Measurements from ENCODE around the gene HPD. TPM values are rescaled to one million over a fixed set of nuclear protein-coding genes. Genes with fewer than 3 reads are reported as not detected.
A peak's percentile ranks its signal among the peaks of the same experiment; 100 is the strongest.

The HPD gene
- total RNA-seq, 1 experiment from 2014 or later, result not detected

DNA sequence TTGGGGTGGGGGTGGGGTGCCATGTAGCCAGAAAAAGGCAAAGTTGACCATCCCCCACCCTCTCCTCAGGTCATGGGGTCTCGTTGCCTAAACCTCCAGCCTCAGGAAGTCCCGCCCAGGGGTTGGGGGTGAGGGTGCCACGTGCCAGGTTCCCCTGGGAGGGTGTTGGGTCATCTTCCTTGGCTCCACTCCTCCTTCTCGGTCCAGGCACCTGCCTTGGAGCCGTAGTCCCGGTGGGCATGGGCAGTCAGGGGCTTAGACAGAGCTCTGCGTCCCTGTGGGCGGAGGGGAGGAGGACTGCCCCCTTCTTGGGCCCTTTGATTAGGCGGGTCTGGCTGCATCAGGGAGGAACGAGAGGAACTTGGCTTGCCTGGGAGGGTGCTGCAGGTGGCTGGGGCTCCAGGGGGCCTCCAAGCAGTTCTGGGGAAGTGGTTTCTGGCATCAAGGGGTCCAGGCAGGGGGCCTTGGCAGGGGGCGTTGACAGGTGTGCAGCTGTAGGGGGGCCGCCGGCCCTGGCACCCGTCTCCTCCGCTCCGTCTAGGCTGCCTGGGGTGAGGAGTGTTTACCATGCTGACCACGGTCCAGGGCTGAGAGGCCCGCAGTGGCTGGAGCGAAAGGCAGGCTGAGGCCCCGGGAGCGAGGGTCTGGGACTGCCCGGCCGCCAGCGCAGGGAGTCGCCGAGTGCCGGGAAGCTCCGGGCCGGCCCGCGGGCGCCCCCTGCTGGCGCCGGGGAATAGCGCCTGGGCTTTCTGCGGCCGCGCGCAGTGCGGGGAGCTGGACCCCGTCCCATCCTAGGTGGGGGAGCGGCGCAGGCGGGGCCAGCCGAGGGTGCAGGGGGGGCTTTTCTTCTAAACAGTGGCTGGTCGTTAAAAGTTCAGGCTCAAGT lies 47.0 kb downstream of the HPD start:
- peak; percentile 65 for DNase-seq (ENCODE audit: low read depth)

DNA sequence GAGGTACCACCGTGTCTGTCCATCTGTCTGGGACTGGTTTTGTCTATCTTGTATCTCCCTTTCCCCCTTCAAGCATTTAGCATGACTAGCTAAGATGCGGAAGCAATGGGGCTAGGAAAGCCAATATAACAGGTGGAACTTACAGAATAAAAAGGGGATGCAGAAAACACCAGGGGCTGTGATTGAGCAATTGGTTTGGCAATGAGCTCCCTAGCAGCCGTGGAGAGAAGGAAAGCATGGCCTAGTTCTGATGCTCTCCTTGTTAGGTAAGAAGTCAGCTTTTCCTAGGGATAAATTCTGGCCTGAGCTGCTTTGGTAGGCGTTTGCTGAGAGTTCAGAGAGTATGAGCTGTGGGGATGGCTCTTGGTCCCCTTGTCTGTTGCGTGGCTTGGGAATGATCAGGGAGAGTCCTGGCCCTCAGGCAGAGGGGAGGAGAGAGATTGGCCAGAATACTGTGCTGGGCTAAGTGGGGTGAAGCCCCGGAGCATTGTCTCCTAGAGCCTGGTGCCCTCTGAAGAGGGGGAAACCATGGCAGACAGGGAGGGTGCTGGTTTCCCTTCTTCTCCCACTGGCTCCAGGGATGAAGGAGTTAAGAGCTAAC lies 47.7 kb downstream of the HPD start:
- no peak for DNase-seq (ENCODE audit: low read depth)

DNA sequence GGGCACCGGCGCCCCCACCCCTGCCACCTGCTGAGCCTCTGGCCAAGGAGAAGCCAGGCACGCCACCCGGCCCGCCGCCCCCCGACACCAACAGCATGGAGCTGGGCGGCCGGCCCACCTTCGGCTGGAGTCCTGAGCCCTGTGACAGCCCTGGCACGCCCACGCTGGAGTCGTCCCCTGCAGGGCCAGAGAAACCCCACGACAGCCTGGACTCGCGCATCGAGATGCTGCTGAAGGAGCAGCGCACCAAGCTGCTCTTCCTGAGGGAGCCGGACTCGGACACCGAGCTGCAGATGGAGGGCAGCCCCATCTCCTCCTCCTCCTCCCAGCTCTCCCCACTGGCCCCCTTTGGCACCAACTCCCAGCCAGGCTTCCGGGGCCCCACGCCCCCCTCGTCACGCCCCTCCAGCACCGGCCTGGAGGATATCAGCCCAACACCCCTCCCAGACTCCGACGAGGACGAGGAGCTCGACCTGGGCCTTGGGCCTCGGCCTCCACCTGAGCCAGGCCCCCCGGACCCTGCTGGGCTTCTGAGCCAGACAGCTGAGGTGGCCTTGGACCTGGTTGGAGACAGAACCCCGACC lies 48.3 kb downstream of the HPD start:
- no peak for DNase-seq (ENCODE audit: low read depth)

DNA sequence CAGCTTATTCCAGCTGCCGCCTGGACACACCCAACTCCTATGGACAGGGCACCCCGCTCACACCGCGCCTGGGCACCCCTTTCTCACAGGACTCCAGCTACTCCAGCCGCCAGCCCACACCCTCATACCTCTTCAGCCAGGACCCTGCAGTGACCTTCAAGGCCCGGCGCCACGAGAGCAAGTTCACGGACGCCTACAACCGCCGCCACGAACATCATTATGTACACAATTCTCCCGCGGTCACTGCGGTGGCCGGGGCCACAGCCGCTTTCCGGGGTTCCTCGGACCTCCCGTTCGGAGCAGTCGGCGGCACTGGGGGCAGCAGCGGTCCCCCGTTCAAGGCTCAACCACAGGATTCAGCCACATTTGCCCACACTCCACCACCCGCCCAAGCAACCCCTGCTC lies 48.9 kb downstream of the HPD start:
- no peak for DNase-seq (ENCODE audit: low read depth)

DNA sequence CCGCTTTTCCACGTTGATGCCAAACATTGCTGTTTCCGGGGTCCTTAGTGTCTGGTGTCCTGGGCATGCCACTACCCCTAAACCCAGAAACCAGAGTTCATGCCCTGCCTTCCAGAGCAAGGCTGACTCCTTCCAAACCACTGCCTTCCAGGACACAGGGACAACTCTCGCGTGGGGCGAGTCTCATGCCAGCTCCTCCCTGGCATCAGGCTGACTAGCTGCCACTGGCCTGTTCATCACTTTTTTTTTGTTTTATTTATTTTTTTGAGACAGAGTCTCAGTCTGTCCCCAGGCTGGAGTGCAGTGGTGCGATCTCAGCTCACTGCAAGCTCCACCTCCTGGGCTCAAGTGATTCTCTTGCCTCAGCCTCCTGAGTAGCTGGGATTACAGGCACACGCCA lies 50.0 kb downstream of the HPD start:
- no peak for DNase-seq (ENCODE audit: low read depth)

DNA sequence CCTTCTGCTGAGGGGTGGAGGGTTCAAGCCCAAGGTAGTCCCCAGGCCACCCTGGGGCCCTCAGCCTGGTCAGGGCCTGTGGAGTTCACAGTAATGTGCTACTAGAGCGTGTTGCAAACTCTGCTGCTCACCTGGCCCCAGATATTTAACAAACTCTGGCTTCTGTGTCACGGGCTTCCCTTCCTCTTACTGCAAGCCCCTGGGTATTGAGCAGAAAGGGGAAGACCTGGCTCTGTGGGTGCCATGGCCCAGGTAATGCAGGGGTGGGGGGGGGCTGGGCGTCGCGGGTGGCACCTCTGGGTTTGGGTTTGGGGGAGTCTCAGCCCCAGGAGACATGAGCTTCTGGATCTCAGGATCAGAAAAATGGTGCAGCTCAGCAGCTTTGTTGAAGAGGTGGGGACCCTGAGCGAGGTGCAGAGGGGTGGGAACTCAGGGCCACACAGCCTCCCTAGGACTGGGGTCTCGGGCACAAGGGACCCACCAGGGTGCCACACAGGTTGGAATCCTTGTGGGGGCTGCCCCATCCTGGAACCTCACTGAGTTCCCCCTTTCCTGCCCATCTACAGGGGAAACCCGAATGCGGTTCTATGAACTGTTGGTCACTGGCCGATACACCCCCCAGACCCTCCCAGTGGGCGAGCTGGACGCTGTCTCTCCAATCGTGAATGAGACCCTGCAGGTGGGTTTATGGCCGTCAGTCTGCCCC lies 50.9 kb downstream of the HPD start:
- no peak for DNase-seq (ENCODE audit: low read depth)

DNA sequence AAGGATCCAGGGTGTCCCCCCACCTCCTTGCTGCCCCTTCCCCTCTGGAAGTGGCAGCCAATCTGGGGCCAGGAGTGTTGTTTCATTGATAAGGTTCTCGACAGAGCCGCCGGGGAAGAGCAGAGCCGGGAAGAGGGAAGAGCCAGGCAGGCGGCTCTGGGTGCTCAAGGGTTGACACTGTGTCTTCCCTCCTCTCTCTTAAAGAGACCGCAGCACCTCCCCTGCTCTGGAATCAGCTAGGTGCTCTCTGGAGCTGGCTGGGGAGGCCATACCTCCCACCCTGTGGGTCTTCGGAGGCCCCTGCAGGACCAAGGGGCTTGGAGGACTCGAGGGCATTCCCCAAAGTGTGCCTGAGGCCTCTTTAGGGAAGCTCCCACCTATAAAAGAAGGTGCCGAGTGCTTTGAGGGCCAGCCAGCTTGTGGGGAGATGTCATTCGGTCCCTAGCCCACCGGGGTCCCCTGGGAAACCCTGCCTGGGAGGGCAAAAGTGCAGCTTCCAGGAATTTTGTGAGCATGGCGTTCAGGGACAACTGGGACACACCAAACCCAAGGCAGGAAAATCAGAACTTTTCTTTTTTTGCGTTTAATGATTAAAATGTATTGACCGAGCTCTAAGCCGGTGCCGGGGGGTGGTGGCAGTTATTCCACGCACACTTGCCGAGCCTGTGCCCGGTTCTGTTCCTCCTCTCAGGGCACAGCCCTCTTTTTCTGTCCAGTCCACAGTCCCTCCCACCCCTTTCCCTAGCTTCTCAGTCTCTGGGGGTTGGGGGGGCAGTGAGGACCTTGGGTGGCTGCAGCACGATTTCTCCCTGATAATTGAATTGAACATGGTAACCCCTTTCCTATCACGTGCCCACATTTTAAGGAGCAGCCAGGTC lies 51.9 kb downstream of the HPD start:
- no peak for DNase-seq (ENCODE audit: low read depth)

DNA sequence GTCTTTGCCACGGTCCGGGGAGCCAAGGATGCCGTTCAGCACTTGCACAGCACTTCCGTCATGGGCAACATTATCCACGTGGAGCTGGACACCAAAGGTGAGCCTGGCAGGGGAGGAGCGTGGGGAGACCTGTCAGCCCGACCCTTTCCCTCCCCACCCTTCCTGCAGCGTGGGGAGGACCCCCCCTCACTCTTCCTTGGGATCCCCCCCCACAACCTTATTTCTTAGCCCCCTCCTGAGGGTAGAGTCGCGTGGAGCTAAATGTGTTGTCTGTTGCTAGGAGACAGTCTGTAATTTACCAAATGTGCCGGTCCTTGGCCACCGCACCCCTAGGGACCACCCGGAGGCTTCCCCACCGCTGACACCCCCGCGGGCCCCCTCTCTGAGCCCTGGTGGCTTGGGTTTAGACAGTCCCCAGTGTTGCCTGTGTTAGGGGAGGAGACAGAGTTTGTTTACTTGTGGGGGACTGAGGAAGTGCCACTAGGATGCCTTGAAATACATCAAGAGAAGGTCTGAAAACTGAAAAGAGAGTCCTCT lies 52.6 kb downstream of the HPD start:
- no peak for DNase-seq (ENCODE audit: low read depth)

DNA sequence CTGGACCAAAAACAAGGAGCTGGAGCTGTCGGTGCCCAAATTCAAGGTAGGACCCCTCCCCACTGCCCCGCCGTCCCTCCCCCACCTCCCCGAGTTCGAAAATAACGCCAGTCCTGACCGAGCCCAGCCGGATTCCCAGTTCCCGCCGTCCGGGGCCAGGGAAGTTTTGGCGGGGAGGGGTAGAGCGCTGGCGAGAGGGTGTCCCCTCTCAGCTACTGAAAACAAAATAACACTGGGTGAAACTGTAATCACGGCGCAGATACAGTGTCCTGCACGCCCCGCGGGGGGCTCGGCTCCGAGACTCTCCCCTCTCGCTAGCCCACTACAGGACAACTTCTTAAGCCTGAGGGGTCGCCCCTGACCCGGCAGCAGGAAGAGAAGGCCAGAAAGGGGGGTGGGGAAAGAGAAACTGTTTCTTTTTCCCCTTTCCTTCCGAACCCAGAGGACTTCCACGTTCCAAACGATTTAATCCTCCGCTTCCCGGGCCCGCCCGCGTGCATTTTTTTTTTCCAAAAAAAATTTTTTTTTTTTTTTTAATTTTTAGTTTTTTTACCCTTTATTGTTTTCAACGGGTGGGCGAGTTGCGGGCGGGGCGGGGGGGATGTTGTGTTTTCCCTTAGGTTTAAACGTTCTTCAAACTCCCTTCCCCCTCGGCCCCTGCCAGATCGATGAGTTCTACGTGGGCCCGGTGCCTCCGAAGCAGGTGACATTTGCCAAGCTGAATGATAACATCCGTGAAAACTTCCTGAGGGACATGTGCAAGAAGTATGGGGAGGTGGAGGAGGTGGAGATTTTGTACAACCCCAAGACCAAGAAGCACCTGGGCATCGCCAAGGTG lies 53.3 kb downstream of the HPD start:
- no peak for DNase-seq (ENCODE audit: low read depth)

DNA sequence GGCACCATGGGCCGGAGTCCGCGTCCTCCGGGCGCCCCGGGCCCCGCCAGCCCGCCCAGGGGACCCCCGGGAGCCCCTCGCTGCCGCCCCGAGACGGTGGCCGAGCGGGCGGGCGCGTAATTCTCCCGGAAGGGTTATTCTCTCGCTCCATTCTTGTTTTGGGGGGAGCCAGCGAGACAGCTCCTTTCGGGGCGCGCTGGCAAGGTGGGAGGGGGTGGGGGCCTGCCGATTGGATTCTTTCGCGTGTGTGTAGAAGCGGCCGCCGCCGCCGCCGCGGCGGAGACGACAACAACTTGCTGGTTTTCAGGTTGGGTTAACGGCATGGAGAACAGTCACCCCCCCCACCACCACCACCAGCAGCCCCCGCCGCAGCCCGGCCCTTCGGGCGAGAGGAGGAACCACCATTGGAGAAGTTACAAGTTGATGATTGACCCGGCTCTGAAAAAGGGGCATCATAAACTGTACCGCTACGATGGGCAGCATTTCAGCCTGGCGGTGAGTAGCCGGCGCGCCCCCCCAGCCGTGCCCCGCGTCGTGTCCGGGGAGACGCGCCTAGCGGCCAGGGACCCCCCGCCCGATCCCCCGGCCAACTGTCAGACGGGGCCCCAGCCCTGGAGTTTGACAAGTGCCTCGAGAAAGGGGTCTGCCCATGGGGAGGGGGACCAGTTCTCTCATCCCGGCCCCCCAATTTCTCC lies 54.1 kb downstream of the HPD start:
- DNase-seq (ENCODE audit: low read depth), result no peak

DNA sequence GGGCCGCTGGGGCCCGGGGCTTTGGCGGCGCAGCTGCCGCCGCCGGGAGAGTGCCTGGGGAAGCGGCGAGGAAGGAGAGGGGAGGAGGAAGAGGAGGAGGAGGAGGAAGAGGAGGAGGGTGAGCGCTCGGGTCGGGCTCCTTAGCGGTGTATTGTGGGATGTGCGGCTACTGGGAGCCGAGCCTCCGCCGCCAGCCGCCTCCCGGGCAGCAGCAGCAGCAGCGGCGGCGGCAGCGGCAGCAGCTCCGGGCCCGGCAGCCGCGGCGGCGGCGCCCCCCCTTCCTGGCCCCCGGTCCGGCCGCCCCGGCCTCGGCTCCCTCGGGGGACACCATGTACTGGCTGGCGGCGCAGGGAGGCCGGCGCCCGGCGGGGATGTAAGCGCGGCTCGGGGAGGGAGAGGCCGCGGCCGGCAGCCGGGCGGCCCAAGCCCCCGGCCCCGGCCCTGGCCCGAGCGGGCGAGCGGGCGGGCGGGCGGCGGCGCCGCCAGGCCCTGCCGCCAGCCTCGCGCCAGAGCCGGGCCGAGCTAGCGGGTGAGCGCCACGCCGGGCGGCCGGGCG lies 54.7 kb downstream of the HPD start, which contains the start of gene SETD1B:
Gene SETD1B (plus strand): TSS at position 149 of the 556 bp plus-strand sequence. CDS start 729 bp downstream, outside the sequence.
- peak; percentile 58 for DNase-seq (ENCODE audit: low read depth)

DNA sequence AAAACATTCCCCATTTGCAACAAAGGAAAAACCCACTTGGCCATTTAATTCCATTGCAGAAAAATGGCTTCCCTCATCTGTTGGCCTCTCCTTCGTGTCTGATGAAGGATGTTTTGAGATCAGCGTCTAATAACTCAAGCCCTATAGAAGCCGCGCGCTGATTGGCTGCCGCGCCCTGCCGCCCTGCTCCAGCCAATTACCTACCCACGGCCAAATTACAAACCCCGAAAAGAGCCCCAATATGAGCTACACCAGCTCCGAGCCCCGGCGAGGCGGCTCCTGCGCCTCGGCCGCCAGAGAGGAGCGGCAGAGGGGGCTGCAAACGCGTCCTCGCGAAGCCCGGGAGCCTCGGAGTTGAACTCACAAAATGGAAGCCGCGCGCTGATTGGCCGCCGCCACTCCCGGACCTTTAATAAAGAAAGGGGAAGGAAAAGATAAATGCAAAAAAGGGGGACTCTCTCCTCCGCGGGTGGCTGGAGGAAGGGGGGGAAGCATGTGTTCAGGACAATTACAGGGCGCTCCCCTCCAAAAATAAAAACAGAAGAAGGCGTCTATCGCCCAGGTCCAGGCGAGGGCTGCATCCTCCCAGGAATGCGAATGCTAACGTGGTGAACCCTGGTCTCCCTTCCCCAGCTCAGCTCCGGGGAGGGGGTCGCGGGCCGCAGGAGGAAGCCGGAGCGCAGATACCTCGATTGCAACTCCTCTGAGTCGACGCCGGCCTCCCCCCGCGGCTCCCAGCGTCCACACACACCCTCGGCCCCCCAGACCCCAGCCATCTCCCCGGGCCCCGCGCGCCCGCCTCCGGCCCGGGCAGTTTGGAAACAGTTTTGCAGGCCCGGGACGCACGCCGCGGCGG lies 55.6 kb downstream of the HPD start:
- DNase-seq (ENCODE audit: low read depth), result peak; percentile 94

DNA sequence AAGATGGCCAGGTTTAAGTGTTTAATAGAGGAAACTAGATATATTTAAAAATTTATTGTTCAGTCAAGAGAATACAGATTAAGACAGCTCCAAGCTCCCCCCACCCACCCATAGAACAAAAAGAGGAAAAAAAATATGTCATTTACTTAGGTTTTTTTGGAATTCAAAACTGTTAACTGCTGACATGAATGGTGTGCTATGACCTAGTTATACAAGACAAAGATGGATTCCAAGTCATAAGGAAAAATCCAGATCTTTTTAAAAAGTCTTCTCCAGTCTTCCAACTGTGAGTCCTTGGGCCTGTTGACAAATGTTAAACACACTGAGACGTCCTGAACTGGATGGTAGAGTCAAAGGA lies 56.2 kb downstream of the HPD start:
- DNase-seq (ENCODE audit: low read depth), result no peak

DNA sequence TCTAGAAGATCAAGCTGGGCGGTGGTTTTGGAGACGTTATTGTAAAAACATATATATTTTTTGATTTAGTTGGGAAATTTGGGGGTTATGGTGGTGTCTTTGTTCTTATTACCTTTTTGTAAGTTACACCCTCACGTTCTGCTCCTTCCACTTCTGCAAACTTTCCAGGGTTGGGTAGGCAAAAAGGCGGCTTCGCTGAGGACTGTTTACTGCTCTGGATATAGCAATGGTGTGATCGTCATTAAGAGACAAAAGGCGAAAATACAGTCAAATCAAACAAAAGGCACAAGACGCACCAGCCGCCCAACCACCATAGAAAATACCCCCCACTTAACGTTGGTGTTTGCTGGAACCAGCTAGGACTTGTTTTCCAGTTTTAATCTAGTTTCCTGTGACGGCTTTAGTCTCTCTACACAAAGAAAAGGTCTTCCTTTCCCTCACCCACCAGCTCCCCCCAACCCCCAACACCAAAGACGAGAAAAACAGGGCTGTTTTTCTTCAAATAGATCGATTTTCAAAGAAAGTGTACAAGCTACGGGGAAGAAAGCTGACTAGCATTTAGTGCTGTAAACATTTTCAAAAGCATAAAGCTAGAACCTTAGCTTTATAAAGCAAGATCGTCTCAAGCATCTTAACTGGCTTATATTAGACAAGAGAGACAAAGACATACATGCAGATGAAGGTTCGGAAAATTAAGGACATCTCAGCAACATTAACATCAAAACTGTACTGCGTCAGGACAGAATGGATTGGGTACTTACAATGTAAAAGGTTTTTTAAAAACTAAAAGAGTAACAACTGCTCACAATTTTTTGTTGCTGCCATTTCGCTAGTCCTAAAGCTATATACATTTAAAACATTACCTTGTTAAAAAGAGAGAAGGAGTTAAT lies 56.8 kb downstream of the HPD start:
- no peak for DNase-seq (ENCODE audit: low read depth)

DNA sequence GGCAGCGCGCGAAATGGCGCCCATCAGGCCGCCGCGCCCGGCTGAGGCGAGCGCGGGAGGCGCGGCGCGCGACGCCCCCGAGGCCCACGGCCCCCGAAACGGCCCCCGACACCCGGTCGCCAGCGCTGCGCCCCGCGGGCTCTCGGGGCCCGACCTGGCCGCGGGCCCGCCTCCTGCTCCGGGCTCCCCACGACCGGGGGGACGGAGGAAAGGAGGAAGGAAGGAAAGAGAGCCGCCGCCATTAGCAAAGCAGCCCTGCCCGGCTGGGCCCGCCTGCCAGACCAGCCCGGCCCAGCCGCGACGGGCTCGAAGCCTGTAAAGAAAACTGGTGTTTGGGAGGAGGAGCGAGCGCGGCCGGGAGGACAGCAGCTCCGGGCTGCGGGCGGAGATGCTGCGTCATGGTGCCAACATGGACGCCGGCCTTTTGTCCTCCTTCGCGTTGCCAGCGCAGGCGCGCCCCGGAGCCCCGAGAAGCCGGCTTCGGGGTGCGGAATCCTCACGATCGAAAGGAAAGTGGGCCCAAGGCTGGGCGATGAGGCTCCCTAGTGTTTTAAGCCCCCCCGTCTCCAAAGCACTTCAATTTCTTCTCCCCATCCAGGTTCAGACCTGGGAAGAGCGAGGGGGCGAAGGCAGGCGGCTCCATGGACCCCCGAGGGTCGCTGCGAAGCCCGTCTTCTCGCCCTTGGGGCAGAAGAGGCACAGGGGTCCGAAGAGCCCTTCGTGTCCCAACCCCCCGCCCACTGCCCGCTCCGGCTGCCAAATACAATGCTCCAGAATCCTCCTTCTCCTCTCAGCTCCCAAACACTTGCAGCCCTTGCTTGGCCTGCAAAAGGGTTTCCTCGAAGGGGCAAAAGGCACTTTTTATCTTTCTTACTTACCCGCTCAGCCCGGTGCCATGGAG lies 57.7 kb downstream of the HPD start:
- DNase-seq (ENCODE audit: low read depth), result peak; percentile 82
